SK-N-SH (cell line): ENCODE measurements around the gene DIAPH1. TPM values are rescaled to one million over a fixed set of nuclear protein-coding genes. Genes with fewer than 3 reads are reported as not detected.

Source experiments
- polyA plus RNA-seq, 3 experiments: library from polyadenylated mRNA; depleted of rRNA; stranded (reverse); fragments of >200 nt; gene quantifications; 2 replicates each; pipeline ENCODE4 v1.2.3, GENCODE V29; 2012
- small RNA-seq, 7 experiments: library from RNA; depleted of rRNA; stranded (forward); fragments of <200 nt; gene quantifications; one replicate each; pipeline ENCODE3, GENCODE V24; 2012

The DIAPH1 gene
- polyA plus RNA-seq, 1 of the 3 experiments (the other 2 are of a cell fraction): 30.4 TPM

Small RNA genes within 50 kb of the gene (small RNA-seq; reads per million reads assigned to genes)
- gene RPS27AP10: 0 reads per million in 7 experiments

Other genes starting within 250 kb of the DIAPH1 start
- gene PCDHGB3, start 248.8 kb downstream of the DIAPH1 start, polyA plus RNA-seq (2012; rRNA removed): 0.53 and 0.63 TPM in 2 replicates
- 1.4 TPM in 2 replicates for gene PCDHGA6, start 245.1 kb downstream of the DIAPH1 start, polyA plus RNA-seq (2012; rRNA removed)
- gene PCDHGA7, start 236.3 kb downstream of the DIAPH1 start, polyA plus RNA-seq (2012; rRNA removed): 3.4 and 7.8 TPM in 2 replicates
- 0.37 and 0.64 TPM in 2 replicates for gene PCDHGB4, start 231.3 kb downstream of the DIAPH1 start, polyA plus RNA-seq (2012; rRNA removed)
- gene PCDHGA8, start 226.4 kb downstream of the DIAPH1 start, polyA plus RNA-seq (2012; rRNA removed): 0.06 and 0.12 TPM in 2 replicates
- gene PCDHGB5, start 221.1 kb downstream of the DIAPH1 start, polyA plus RNA-seq (2012; rRNA removed): 0.08 and 0.15 TPM in 2 replicates
- gene PCDHGA9, start 216.2 kb downstream of the DIAPH1 start, polyA plus RNA-seq (2012; rRNA removed): 0.13 and 0.16 TPM in 2 replicates
- gene PCDHGB6, start 211.0 kb downstream of the DIAPH1 start, polyA plus RNA-seq (2012; rRNA removed): 0.13 and 0.18 TPM in 2 replicates
- gene PCDHGA10, start 206.0 kb downstream of the DIAPH1 start, polyA plus RNA-seq (2012; rRNA removed): 1.6 and 2.0 TPM in 2 replicates
- 14.2 and 19.1 TPM in 2 replicates for gene PCDHGB7, start 201.3 kb downstream of the DIAPH1 start, polyA plus RNA-seq (2012; rRNA removed)
- 0.18 and 0.23 TPM in 2 replicates for gene PCDHGA11, start 197.9 kb downstream of the DIAPH1 start, polyA plus RNA-seq (2012; rRNA removed)
- 0.03 and 0.05 TPM in 2 replicates for gene PCDHGA12, start 188.5 kb downstream of the DIAPH1 start, polyA plus RNA-seq (2012; rRNA removed)
- gene PCDHGC3, start 143.0 kb downstream of the DIAPH1 start, polyA plus RNA-seq (2012; rRNA removed): 55.8 and 97.0 TPM in 2 replicates
- gene PCDHGC4, start 134.0 kb downstream of the DIAPH1 start, polyA plus RNA-seq (2012; rRNA removed): 0.53 and 0.78 TPM in 2 replicates
- gene PCDHGC5, start 129.9 kb downstream of the DIAPH1 start, polyA plus RNA-seq (2012; rRNA removed): 1.9 and 2.0 TPM in 2 replicates
- 104 and 115 TPM in 2 replicates for gene HDAC3, start 17.8 kb upstream of the DIAPH1 start, polyA plus RNA-seq (2012; rRNA removed)
- gene RELL2, start 18.0 kb upstream of the DIAPH1 start, polyA plus RNA-seq (2012; rRNA removed): 15.6 and 16.1 TPM in 2 replicates
- gene FCHSD1, start 32.4 kb upstream of the DIAPH1 start, polyA plus RNA-seq (2012; rRNA removed): 49.2 and 58.3 TPM in 2 replicates
- gene ARAP3, start 63.2 kb upstream of the DIAPH1 start, polyA plus RNA-seq (2012; rRNA removed): 5.5 and 6.5 TPM in 2 replicates